ENCODE measurements around the gene APP. TPM values are rescaled to one million over a fixed set of nuclear protein-coding genes. Genes with fewer than 3 reads are reported as not detected.

Gene APP
- total RNA-seq, 2 donors from 2014 or later = 267 to 564 TPM

DNA sequence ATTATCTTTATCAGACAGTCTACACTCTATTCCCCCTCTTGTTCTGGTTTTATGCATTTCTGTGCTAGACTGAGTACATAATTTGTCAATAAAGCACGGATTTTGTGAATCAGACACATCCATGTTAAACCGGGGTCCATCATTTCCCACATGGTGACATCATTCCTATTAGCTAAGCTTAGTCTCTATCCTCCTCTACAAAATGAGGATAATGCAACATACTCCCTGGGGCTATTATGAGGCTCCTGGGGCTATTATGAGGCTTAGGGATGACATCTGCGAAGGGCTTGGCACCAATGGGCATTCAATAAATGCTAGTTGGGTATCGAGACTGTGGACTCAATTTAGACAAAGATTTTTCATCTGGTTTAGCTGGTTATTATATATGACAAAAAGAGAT, 25.1 kb upstream of the APP start:
- intact Hi-C loops (cut with DNase I) = no loop called here
- Histone ChIP-seq H3K36me3 (no peaks in the 10 kb centered on the region), H3K9me3 (no peaks in the 10 kb centered on the region), H3K27me3 (replicated peaks; ENCODE audit: insufficient read depth) (no peaks in the 10 kb centered on the region), H3K4me1 (replicated peaks) (no peaks in the 10 kb centered on the region), H3K4me3 (no peak overlapping the region), H3K27ac (no peak overlapping the region)
- TF ChIP-seq, protein P1, sequence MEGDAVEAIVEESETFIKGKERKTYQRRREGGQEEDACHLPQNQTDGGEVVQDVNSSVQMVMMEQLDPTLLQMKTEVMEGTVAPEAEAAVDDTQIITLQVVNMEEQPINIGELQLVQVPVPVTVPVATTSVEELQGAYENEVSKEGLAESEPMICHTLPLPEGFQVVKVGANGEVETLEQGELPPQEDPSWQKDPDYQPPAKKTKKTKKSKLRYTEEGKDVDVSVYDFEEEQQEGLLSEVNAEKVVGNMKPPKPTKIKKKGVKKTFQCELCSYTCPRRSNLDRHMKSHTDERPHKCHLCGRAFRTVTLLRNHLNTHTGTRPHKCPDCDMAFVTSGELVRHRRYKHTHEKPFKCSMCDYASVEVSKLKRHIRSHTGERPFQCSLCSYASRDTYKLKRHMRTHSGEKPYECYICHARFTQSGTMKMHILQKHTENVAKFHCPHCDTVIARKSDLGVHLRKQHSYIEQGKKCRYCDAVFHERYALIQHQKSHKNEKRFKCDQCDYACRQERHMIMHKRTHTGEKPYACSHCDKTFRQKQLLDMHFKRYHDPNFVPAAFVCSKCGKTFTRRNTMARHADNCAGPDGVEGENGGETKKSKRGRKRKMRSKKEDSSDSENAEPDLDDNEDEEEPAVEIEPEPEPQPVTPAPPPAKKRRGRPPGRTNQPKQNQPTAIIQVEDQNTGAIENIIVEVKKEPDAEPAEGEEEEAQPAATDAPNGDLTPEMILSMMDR (IDR thresholded peaks at IDR 0.05) = no peak
- TF ChIP-seq POLR2AphosphoS5 (IDR thresholded peaks at IDR 0.05) = no peak
- DNase-seq (ENCODE audit: low spot score) = no peak
- WGBS = 88% methylated on average over 4 of the region's 4 CpGs

DNA sequence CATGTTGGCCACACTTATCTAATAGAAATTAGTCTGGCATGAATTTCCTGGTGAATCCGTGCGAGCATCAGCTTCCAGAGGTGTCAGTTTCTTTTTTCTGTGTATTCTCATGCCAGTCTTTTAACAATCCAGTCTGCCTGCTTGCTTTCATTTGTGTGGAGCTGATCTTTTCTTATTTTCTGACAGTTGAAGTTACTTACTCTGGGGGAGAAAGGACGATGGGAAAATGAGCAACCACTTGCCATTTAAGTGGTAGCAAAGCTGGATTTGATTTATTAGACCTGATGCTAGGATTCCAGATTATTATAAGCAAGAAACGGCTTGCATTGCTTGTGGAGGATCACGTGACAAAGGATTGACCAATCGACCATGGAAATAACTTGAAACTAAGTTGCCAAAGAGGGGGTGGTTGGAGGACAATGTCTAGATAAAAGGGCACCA, 24.3 kb upstream of the APP start:
- Histone ChIP-seq H3K36me3 (no peaks in the 10 kb centered on the region), H3K9me3 (no peaks in the 10 kb centered on the region), H3K4me1 (replicated peaks) (no peaks in the 10 kb centered on the region), H3K4me3 (no peak overlapping the region), H3K27ac (no peak overlapping the region), H3K27me3 (replicated peaks; ENCODE audit: insufficient read depth) (no peaks in the 10 kb centered on the region)
- DNase-seq (ENCODE audit: low spot score) = no peak
- WGBS = 33% methylated on average over 6 of the region's 6 CpGs
- TF ChIP-seq POLR2AphosphoS5 (IDR thresholded peaks at IDR 0.05) = no peak
- TF ChIP-seq, protein P1 (IDR thresholded peaks at IDR 0.05) = no peak
- TF ChIP-seq POLR2A (IDR thresholded peaks at IDR 0.05) = no peak
- intact Hi-C loops (cut with DNase I) = no loop called here

DNA sequence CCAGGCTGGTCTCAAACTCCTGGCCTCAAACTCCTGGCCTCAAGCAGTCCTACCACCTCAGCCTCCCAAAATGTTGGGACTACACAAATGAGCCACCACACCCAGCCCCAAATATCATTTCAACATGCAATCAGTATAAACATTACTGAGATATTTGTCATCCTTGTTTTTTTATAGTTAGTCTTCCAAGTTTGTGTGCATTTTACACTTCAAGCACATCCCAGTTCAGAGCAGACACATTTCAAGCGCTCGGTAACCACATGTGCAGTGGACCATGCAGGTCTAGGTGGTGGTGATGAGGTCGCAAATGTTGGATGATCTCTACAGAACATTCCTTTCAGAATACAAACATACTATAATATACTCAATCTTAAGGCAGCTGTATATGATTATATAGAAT, 23.8 kb upstream of the APP start:
- Histone ChIP-seq H3K27me3 (replicated peaks; ENCODE audit: insufficient read depth) (no peaks in the 10 kb centered on the region), H3K36me3 (no peaks in the 10 kb centered on the region), H3K4me1 (replicated peaks) (no peaks in the 10 kb centered on the region), H3K4me3 (no peak overlapping the region), H3K9me3 (no peaks in the 10 kb centered on the region), H3K27ac (no peak overlapping the region)
- TF ChIP-seq POLR2A (IDR thresholded peaks at IDR 0.05) (no peak), POLR2AphosphoS5 (IDR thresholded peaks at IDR 0.05) (no peak)
- TF ChIP-seq, protein P1 (IDR thresholded peaks at IDR 0.05) = no peak
- intact Hi-C loops (cut with DNase I) = no loop called here
- DNase-seq (ENCODE audit: low spot score) = no peak
- 98% methylated on average over 3 of the region's 3 CpGs for WGBS

DNA sequence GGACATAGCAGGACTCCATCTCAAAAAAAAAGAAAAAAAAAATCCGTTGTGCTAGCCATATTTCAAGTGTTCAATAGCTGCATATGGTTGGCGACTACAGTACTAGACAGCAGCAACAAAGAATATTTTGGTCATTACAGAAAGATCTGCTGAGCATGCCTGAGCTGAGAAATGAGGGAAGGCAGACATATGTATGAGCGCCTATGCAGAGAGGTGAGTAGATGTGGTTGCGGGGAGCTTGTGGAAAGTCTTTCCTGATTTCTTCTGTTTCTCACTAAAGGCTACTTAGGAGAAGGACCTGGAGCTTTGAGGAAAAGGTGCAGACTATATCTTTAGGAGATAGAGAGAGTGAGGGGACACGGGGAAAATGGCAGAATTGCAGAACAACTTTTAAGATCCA, 21.0 kb upstream of the APP start:
- no peak for DNase-seq (ENCODE audit: low spot score)
- Histone ChIP-seq H3K4me3 (no peak overlapping the region), H3K4me1 (replicated peaks) (no peaks in the 10 kb centered on the region), H3K36me3 (no peaks in the 10 kb centered on the region), H3K27ac (no peak overlapping the region), H3K27me3 (replicated peaks; ENCODE audit: insufficient read depth) (no peaks in the 10 kb centered on the region), H3K9me3 (no peaks in the 10 kb centered on the region)
- intact Hi-C loops (cut with DNase I) = no loop called here
- TF ChIP-seq POLR2AphosphoS5 (IDR thresholded peaks at IDR 0.05) (no peak), POLR2A (IDR thresholded peaks at IDR 0.05) (no peak)
- WGBS = 90% methylated on average over 5 of the region's 5 CpGs

DNA sequence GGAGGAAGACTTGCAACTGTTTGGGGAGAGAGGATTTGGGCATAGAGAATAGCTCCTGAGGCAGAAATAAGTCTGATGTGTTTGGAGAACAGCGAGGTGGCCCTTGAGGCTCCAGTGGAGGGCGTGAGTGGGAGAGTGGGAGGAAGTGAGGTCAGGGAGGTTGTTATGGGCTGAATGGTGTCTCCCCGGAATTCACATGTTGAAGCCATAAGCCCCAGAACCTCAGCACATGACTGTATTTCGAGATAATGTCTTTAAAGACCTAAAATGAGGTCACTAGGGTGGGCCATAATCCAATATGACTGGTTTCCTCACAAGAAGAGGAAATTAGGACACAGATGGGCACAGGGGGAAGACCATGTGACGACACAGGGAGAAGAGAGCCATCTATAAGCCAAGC, 17.9 kb upstream of the APP start:
- H3K4me1 ChIP-seq (replicated peaks) = no peaks in the 10 kb centered on the region
- H3K36me3 ChIP-seq = no peaks in the 10 kb centered on the region
- TF ChIP-seq POLR2AphosphoS5 (IDR thresholded peaks at IDR 0.05) (no peak), POLR2A (IDR thresholded peaks at IDR 0.05) (no peak)
- TF ChIP-seq, protein P1 (IDR thresholded peaks at IDR 0.05) = no peak
- no peak overlapping the region for H3K4me3 ChIP-seq
- no peaks in the 10 kb centered on the region for H3K9me3 ChIP-seq
- H3K27ac ChIP-seq = no peak overlapping the region
- no peak for DNase-seq (ENCODE audit: low spot score)
- intact Hi-C loops (cut with DNase I) = no loop called here
- H3K27me3 ChIP-seq (replicated peaks; ENCODE audit: insufficient read depth) = no peaks in the 10 kb centered on the region
- WGBS = 88% methylated on average over 5 of the region's 5 CpGs
